Choroid plexus epithelial cell (primary cell): ENCODE results near the gene GRIA3.

ENCODE experiments used
- DNase-seq: peaks from one replicate; pipeline ENCODE4 v3.0.0-alpha.2; 2010; ENCODE audit warnings: low read depth
- H3K4me3 ChIP-seq: 2 replicates; pipeline ENCODE4 v1.5.1; 2011; ENCODE audit warnings: low read depth, mild to moderate bottlenecking, control low read depth, low read length, moderate library complexity
- CTCF ChIP-seq: conservative IDR thresholded peaks from 2 replicates; pipeline ENCODE4 v1.5.1; 2011; ENCODE audit warnings: low read depth, mild to moderate bottlenecking, control low read depth, inconsistent platforms, low read length, moderate library complexity

Gene GRIA3

GRCh38 chrX:123190096-123190495, 6.0 kb downstream of the GRIA3 start:
- TF ChIP-seq CTCF = no peak
- no peak for DNase-seq

GRCh38 chrX:123193101-123193500, 9.0 kb downstream of the GRIA3 start:
- no peak for TF ChIP-seq CTCF
- no peak overlapping the region for H3K4me3 ChIP-seq
- DNase-seq = no peak

More at GRCh38 chrX:123190096-123190495, 6.0 kb downstream of the GRIA3 start:
- no peak overlapping the region for H3K4me3 ChIP-seq

- no peak for DNase-seq
- no peak overlapping the region for H3K4me3 ChIP-seq
- no peak for TF ChIP-seq CTCF
Measured at GRCh38 chrX:123199338-123199737, 15.3 kb downstream of the GRIA3 start.

- H3K4me3 ChIP-seq = no peak overlapping the region
- no peak for DNase-seq
- no peak for TF ChIP-seq CTCF
Measured at GRCh38 chrX:123201720-123202119, 17.6 kb downstream of the GRIA3 start.

- H3K4me3 ChIP-seq = no peak overlapping the region
- TF ChIP-seq CTCF = no peak
Measured at GRCh38 chrX:123202523-123202922, 18.4 kb downstream of the GRIA3 start.

GRCh38 chrX:123203772-123204171, 19.7 kb downstream of the GRIA3 start:
- TF ChIP-seq CTCF = no peak
- H3K4me3 ChIP-seq = no peak overlapping the region
- no peak for DNase-seq

More at GRCh38 chrX:123202523-123202922, 18.4 kb downstream of the GRIA3 start:
- DNase-seq = no peak

- no peak for DNase-seq
- no peak overlapping the region for H3K4me3 ChIP-seq
- TF ChIP-seq CTCF = no peak
Measured at GRCh38 chrX:123206176-123206575, 22.1 kb downstream of the GRIA3 start.
